Measurements from ENCODE around the gene CYTH1. TPM values are rescaled to one million over a fixed set of nuclear protein-coding genes. Genes with fewer than 3 reads are reported as not detected.

The CYTH1 gene
- total RNA-seq, 1 experiment from 2014 or later: 9.7 TPM

- no peak overlapping the region for H2BK20ac ChIP-seq (ENCODE audit: low read depth, low read length, poor library complexity, severe bottlenecking)
- no peak overlapping the region for H2BK12ac ChIP-seq (ENCODE audit: insufficient read length, low read depth, low read length)
- H4K91ac ChIP-seq (ENCODE audit: insufficient read length, low read depth, low read length): no peak overlapping the region
- H2AK5ac ChIP-seq (ENCODE audit: insufficient read length, low read length): no peak overlapping the region
- H3K4me2 ChIP-seq (ENCODE audit: insufficient read depth, insufficient read length, low read length): no peak overlapping the region
- H3K36me3 Mint-ChIP-seq (ENCODE audit: insufficient read depth in 1 of 3, low read depth in 3 of 3): no peaks in the 10 kb centered on the region
- H2BK120ac ChIP-seq (ENCODE audit: low read depth, low read length, poor library complexity, severe bottlenecking): no peak overlapping the region
- H3K27ac Mint-ChIP-seq: no peak overlapping the region
- no peak overlapping the region for H3K9ac ChIP-seq (ENCODE audit: extremely low read depth, insufficient read length, low read length)
- H3K79me2 ChIP-seq (ENCODE audit: insufficient read depth, low read length): no peaks in the 10 kb centered on the region
- H3K27me3 Mint-ChIP-seq (ENCODE audit: low read depth): 0 out of 2 replicates have a peak, but pooled peaks cover 2% of the 10 kb centered on the region
- H3K18ac ChIP-seq (ENCODE audit: insufficient read length, low read depth, low read length): no peak overlapping the region
- peaks cover 6 to 10% of the 10 kb centered on the region in 2 experiments; a peak in 1 of 4 replicates for H3K4me1 Mint-ChIP-seq
- DNase-seq: no peak
- H3K79me1 ChIP-seq (ENCODE audit: insufficient read depth, low read depth, low read length, poor library complexity, severe bottlenecking): no peaks in the 10 kb centered on the region
- no peak overlapping the region for H3K23ac ChIP-seq (ENCODE audit: insufficient read length, low read depth, low read length)
- no peak overlapping the region for H3K4me3 Mint-ChIP-seq
- no peaks in the 10 kb centered on the region for H3K9me3 ChIP-seq (ENCODE audit: control insufficient read depth, low read depth, low read length)
- WGBS (ENCODE audit: extremely low coverage, insufficient read length, low lambda C conversion rate): no CpG with 5 or more reads among the region's 4 CpGs
- no peak overlapping the region for H4K5ac ChIP-seq (ENCODE audit: insufficient read length, low read depth, low read length)
- no peak overlapping the region for H2BK15ac ChIP-seq (ENCODE audit: low read depth, low read length)
- no peak overlapping the region for H4K8ac ChIP-seq (replicated peaks; ENCODE audit: insufficient read length, low read depth, low read length)
- TF ChIP-seq CTCF (conservative IDR thresholded peaks at IDR 0.05): no peak
- no peaks in the 10 kb centered on the region; a peak in 1 of 5 replicates for H3K9me3 Mint-ChIP-seq
- no peak overlapping the region for H3K4ac ChIP-seq (ENCODE audit: low read depth, low read length)
- H3T11ph ChIP-seq (ENCODE audit: low read length): no peak overlapping the region
- no peaks in the 10 kb centered on the region for H3K27me3 ChIP-seq (ENCODE audit: insufficient read depth, low read length)
- H4K20me1 ChIP-seq (ENCODE audit: control insufficient read depth, insufficient read depth, insufficient read length): no peaks in the 10 kb centered on the region
- H3K27ac ChIP-seq (ENCODE audit: insufficient read length, low read depth, low read length): no peak overlapping the region
- H3K14ac ChIP-seq (ENCODE audit: insufficient read depth, low read length): no peak overlapping the region
- no peaks in the 10 kb centered on the region for H3K23me2 ChIP-seq (ENCODE audit: insufficient read length, low read depth, low read length, poor library complexity, severe bottlenecking)
- H2BK5ac ChIP-seq (ENCODE audit: insufficient read length, low read length): no peak overlapping the region
- H2AFZ ChIP-seq (ENCODE audit: low read length): no peak overlapping the region
- no peaks in the 10 kb centered on the region for H3K4me1 ChIP-seq (ENCODE audit: insufficient read depth, low read length)
- no peak overlapping the region for H3K56ac ChIP-seq (ENCODE audit: insufficient read length, low read depth, low read length)
These were observed 71.5 kb downstream of the CYTH1 start for GRCh38 chr17:78710607-78711006.
